ENCODE results near the gene ZNF619.
"Not testable (repeated sequence)": the region's sequence is repeated elsewhere in the genome, so short reads cannot be mapped to it uniquely, and the experiment has no call there.

The ZNF619 gene

DNA sequence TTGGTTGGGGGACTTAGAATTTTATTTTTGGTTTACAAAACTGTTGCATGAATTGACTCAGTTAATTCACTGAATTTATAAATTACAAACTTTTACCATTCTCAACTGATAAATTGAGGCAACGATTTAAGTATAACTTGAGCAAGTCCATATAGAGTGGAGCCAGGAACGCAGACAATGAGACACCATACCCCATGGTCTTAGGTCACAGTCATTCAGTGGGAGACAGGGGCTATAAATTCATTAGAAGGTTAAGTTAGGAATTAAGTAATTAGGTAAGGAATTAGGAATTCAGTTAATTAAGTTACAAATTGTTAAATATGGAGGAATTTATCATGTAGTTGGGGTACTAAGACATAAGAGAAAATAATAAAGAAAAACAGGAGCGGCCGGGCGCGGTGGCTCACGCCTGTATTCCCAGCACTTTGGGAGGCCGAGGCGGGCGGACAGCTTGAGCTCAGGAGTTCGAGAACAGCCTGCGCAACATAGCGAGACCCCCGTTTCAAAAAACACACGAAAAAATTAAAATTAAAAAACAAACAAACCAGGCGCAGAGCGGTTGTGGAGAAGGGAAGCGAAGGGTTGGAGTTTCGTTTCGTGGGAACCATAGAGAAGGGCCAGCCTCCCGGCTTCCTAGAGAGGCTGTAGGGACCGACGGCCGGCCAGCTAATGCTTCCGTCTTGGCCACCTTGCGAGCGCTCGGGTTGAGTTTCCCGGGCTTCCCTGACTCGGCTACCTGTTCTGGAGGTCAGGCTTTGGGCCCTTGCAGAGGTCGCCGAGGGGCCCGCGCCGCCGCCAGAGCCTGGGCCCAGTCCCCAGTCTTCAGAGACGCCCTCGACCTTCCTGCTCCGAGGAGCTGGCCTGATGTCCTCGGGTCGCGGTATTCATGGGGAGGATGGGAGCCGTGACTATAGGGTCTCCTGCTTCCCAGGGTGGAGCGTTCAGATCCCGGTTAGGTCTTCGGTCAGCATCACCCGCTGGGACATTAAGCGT lies at the start of gene ZNF619:
TSS of gene ZNF619 (plus strand) at position 645 of the 993 bp plus-strand sequence. CDS start 858 bp downstream, outside the sequence.
- DNase-seq, result peak; percentile 53 to 59

DNA sequence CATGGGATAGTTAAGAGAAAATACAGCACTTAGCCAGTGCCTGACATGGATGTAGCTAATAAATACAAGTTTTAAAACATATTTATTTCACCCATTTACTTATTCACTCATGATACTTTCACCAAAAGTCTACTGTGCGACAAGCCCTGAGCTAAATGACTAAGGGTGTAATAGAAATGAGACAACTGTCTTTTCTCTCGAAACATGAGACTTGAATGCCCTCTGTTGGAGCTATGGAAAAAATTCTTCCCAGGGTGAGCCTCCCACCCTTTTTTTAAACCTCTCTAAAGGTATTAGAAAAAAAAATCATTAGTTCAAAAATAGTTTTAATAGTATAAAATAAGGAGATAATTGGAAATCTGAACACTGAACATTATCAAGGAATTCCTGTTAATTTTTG lies 44.1 kb upstream of the ZNF619 start:
- DNase-seq, result no peak

DNA sequence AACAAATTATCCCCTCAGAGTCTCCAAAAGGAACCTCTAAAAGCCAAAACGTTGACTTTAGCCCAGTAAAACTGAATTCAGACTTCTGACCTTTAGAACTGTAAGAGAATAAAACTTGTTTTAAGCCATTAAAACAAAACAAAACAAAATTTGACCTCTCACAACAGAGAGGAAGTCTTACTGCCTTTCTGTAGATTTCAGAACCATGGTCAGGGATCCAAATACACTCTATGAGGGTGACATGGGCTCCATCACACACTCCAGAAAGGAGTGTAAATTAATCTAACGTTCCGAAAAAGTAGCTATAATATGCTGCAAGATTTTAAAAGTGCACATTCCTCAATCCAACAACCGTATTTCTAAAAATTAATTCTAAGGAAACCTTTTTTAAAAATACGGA lies 39.0 kb upstream of the ZNF619 start:
- no peak for DNase-seq

DNA sequence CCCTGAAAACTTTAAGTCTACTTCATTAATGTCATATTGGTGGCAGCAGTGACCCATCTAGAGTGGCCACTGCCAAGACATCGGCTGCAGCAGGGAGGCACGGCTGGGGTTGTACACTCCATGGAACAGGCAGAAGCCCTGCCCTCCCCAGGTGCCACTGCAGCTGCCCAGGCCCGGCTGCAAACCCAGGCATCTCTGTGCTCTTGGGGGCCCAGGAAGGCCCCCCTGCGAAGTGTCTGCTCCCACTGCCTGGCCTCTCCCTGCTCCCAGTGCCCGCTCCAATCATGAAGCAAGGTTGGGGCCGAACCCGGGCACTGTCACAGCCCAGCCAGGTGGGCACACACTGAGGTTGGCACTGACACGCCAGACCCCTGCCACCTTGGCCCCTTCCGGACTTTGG lies 31.9 kb upstream of the ZNF619 start:
- no peak for DNase-seq

DNA sequence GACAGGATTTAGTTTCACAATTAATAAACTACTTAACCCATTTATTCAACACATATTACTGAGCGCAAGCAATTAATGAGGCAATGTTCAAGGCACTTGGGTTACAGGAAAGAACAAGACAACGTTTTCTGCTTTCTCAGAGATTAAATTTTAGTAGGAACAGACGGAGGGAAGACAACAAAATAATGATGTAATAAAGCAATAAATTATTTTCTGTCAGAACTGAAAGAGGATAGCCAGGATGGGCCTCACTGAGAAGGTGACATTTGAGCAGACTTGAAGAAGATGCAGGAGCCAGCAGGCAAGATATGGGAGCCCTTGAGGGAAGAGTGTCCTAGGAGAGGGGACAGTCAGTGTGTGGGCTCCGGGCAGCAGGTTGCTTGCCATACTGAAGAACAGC lies 31.0 kb upstream of the ZNF619 start:
- no peak for DNase-seq

DNA sequence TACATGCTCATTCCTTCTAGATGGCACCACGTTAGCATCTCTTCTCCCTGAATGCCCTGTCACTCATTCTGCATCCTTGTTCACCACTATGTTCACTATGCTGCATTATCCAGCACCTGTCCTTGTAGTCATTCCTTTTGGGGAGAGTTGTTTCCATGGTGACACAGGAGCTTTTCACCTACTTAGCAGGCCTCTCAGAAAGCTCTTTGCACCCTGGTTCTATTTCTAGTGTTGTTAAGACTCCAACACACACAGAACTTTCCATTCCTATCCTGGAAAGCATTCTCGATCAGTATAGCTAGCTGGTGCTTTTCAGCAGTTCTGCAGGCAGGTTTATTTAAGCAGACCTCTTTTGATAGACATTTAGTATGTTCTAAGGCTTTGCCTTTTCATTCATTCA lies 26.5 kb upstream of the ZNF619 start:
- DNase-seq, result no peak

DNA sequence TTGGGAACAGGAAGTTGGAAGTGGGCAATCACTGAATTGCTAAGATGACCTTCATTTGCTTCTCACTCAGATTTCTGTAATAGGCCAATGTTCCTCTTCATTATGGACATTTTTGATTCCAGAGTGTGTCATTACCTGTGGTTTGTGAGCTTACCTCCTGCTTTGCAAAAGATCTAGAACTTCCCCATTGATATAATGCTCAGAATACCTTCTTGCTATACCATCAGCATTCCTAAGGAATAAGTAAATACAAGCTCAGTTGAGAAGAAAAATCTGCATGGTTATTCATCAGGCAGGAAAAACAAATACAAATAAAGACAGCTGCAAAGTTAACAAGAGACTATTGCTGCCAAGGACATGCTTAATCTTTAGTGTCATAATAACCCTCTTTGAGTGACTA lies 25.4 kb upstream of the ZNF619 start:
- DNase-seq, result no peak

DNA sequence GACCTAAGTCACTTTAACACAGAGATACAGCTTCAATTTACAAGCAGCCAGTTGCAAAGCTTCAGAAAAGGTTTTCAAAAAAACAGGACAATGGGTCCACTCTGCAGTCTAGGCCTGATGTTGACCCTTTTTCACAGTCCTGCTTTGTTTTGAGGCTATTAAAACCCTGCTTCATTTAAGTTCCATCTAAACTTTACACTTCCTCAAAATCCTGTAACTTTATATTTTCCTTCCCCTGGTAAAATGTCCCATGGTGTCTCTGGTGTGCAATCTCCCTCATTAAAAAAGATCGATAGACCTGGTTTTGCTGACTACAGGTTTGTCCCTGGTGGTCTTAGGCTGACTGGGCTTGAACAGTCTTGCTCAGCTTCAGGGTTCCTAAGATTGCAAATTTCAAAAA lies 24.9 kb upstream of the ZNF619 start:
- no peak for DNase-seq

DNA sequence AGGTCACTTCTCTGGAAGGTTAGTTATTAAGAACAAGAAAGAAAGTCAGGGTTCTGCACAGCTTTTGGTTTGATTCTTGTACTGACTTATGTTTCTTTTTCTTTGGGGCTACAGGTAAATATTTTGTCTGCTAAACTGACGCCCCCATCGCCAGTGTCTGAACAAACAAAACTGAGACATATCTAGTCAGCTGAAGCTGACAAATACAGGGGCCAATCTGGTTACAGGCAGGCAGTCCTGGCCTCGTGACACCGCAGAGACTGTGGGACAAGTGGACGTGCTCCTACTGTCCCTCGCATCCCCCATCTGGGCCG lies 24.4 kb upstream of the ZNF619 start:
- DNase-seq, result no peak

DNA sequence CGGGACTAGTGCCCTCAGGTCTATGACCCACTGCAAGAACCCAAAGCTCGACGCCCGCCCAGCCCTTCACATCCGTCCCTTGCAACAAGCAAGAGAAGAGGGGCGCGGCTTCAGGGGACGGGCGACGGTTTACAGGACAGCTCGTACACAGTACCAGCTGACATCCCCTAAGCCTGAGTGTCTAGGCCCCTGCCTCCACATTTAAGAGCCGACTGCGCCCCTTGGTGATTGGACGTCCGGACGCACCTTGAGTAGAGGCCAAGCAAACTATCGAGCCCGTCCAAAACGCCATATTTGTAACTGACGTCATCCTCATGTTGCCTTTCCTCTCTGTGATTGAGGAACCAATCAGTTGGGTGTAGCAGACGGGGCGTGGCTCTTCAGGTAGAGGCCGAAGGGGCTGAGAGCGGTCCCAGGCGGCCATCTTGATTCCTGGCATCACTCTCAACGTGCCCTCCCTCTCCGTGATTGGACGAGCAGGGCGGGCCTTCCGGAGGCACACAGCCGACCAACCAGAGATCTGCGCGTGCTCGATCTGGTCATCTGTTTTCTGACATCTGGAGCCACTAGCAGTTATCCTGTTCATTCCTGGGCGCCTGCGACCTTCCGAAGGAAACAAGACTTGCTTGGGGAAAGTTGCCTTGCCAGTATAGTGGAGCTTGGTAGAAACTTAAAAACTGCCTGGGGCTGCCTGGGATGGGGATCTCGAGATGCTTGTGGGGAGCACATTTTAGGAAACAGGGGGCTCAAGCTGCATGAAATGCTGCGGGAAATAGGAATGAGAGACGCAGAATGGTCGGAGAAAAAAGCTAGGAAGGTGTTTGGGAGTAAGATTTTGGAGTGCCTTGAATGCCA lies 23.8 kb upstream of the ZNF619 start:
- peak; percentile 94 to 96 for DNase-seq

DNA sequence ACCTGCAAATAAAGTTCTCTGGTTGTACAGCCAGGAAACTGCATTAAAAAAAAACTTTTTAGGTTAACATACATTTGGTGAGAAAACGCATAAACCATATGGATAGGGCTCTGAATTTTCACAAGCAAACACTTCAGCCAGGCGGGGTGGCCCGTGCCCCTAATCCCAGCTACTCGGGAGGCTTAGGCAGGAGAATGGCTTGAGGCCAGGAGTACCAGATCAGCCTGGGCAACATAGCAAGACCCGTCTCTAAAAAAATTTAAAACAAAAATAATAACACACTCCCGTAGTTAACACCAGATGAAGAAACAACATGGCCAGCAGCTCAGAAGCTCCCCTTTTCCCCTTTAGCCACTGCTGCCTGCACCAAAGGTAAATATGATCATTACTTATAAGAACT lies 23.0 kb upstream of the ZNF619 start:
- DNase-seq, result no peak

DNA sequence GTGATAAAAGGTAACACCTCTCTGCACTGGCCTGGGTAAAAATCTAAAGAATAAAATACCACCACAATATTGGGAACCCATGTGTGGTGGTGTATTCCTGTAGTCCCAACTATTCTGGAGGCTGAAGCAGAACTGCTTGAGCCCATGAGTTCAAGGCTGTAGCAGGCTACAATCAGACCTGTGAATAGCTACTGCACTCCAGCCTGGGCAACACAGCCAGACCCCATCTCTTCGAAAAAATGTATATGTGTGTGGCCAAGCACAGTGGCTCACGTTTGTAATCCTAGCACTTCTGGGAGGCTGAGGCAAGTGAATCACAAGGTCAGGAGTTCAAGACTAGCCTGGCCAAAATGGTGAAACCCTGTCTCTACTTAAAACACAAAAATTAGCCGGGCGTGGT lies 21.6 kb upstream of the ZNF619 start:
- no peak for DNase-seq

DNA sequence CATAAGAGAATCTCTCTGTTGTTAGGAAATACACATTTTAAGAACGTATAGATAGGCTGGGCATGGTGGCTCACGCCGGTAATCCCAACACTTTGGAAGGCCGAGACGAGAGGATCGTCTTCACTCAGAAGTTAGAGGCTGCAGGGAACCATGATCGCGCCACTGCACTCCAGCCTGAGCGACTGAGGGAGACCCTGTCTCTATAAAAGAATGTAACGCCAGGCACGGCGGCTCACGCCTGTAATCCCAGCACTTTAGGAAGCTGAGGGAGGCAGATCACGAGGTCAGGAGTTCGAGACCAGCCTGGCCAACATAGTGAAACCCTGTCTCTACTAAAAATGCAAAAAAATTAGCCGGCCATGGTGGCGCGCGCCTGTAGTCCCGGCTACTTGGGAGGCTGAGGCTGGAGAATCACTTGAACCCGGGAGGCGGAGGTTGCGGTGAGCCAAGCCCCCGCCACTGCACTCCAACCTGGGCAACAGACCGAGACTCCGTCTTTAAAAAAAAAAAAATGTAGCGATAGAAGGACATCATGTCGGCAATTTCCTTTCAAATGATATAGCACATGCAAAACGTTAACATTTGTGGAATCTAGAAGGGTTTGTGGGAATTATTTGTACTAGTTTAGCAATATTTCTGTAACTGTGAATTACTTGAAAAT lies 20.5 kb upstream of the ZNF619 start:
- no peak for DNase-seq

DNA sequence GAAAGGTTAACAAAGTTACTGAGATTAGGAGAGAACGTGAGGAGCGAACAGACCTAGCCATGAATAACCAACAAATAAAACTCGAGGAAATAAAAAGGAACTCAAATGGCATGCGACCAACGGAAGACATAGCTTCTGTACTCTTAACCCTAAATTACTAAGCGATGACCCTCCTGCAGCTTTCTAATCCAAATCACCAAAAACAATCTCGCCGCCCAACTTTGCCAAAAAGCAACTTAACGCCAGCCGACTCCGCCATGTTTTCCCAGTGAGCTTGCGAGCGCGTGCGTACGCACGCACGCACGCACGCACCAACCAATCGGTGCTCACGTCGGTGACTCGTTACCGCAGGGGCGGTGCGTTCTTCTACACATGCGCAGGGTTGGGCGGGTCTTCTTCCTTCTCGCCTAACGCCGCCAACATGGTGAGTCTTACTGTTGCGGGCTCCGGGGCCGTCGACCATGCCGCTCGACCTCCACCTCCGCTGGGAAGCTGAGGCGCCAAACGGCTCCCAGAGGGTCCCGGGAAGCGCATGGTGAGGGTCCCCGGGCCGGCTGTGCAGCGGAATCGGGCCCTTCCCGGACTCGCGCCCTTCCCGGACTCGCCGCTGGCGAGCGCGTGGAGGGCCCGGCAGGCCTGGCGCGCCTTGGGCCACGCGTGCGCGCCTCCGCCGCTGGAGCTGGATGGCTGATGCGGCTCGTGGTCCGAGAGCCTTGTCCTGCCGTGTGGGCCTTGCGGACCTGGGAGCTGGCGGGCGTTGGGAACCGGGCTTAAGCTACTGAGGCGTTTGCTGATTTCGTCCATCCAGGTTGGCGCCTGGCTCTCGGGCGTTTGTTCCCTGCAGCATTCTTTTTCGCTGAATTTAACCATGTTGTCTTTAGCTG lies 19.7 kb upstream of the ZNF619 start, which contains the start of gene RPL14:
TSS of gene RPL14 (plus strand) at position 400 of the 884 bp plus-strand sequence. CDS start at position 533, 133 bp downstream.
- DNase-seq, result peak; percentile 95 to 96

DNA sequence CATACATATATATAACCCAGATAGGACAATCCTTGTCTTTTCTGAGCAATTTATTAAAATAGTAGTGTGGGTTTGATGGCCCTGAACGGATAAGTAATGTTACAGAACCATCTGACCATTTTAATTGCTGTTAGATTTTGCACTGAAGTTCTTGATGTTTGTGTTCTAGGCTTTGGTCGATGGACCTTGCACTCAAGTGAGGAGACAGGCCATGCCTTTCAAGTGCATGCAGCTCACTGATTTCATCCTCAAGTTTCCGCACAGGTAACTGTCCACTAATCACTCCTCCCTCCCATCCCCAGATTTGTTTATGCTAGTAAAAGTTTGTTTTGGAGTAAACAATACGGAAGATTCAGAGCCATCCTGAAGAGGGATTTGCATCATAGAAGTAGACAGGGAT lies 18.4 kb upstream of the ZNF619 start:
- DNase-seq, result no peak

DNA sequence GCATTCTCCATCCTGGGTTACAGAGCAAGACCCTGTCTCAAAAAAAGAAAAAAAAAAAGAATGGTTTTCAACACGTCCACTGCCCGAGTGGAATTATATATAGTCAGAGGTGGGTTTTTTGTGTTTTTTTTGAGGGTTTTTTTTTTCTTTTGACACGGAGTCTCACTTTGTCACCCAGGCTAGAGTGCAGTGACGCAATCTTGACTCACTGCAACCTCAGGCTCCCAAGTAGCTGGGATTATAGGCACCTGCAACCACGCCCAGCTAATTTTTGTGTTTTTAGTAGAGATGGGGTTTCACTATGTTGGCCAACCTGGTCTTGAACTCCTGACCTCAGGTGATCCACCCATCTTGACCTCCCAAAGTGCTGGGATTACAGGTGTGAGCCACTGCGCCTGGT lies 16.4 kb upstream of the ZNF619 start:
- not testable (repeated sequence) for DNase-seq

DNA sequence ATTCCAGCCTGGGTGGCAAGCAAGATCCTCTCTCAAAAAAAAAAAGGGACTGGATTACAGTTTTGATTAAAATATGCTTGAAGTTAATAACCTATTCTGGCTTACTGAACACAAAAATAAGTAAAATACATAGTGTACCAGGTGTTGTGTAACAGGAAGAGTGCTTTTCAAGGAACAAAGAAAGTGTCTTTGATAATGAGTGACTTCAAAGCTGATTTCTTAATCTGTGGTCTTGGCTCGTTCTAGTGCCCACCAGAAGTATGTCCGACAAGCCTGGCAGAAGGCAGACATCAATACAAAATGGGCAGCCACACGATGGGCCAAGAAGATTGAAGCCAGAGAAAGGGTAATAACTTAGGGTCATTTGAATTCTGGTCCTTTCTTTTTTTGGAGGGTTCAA lies 15.8 kb upstream of the ZNF619 start:
- DNase-seq, result no peak

DNA sequence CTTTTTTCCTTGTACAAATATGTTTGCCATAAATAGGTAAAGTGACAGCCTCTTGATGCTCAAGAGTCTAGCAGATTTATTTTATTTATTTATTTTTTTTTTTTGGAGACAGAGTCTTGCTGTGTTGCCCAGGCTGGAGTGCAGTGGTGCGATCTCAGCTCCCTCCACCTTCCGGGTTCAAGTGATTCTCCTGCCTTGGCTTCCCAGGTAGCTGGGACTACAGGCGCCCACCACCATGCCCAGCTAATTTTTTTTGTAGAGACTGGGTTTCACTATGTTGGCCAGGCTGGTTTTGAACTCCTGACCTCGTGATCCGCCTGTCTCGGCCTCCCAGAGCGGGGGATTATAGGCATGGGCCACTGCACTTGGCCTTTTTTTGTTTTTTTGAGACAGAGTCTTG lies 14.1 kb upstream of the ZNF619 start:
- not testable (repeated sequence) for DNase-seq

DNA sequence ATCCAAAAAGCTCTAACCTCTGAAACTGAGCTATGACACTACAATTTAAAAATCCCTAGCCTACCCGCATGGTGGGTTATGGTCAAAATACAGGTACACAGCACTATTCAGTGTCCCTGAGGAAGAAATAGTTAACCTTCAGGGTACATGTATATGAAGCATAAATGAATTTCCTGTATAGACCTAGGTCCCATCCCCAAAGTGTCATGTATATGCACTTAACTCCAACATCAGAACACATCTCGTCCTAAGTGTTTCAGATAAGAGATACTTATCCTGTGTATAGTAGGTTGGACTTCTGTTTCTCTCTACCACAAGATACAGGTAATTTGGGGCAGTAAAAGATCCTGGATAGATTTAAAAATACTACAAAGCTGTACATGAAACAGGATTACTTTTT lies 13.3 kb upstream of the ZNF619 start:
- DNase-seq, result no peak

DNA sequence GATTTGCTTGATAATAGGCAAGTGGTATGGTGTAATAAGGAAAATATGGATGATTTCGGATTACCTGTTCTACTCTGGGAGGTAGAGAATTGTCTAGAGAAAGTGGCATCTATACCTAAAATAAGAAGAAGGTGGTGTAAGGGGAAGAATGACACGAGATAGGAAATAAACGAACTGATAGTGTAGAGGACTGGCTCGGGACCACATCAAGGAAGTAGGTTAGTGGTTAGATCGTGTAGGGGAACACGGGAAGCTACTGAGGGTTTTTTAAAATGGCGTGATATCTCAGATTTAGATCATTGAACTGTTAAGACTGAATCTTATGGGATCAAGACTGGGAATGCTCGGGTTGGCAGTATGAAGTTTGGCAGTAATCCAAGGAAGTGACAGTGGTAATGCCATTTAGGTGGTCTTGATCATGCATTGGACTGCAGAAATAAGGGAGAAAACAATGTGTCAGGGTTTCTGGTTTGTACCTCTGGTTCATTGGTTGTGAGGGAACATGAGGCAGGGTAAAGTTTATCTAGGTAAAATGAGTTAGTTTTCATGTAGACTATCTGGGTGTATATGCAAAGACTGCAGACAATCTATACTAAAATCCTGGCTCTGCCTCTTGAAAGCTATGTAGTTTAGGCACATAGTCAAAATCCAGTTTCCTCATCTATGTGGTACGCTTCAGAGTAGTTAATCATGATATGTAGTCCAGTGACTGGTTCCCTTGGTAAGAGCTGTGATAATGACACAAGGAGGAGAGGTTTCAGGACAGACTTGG lies 12.4 kb upstream of the ZNF619 start:
- DNase-seq, result no peak

DNA sequence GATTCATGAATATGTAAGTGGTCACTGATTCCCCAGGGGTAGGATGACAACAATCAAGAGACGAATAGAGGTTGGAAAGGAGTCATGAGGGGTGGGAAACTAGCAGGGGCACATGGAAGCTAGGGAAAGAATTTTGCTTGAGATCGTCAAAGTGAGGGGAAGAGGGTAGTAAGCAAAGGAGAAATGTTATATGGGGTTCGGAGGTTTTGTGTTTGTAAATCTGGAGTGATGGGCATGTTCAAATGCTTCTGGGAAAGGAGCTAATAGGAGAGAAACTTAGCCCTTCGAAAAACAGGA lies 11.9 kb upstream of the ZNF619 start:
- no peak for DNase-seq

DNA sequence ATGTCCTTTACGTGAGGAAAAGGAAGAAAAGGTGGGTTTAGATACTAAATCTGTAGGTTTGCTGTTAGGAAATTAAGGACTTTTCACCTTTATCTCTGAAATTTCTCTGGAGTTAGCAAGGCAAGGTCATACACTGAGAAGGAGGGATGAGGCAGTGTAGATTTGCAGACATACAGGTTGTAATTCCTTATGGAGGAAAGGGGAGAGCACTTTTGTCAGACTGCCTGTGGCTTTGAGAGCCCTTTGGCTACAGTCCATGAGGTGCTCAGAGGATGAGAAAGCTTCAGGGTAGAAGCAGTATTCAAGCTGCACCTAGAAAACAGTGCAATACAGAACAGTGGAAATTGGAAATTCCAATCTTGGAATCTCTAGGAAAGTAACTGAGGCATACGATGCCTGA lies 11.5 kb upstream of the ZNF619 start:
- no peak for DNase-seq
